Glomerular visceral epithelial cell (primary cell): ENCODE data around the gene MTARC1.

Experiments used
- DNase-seq: peaks from one replicate; pipeline ENCODE4 v3.0.0-alpha.2; 2016; ENCODE audit errors: extremely low spot score

MTARC1 gene

GRCh38 chr1:220786337-220787068 is at the start of gene MTARC1:
TSS of gene MTARC1 (plus strand) at chr1:220786913. CDS start at chr1:220786945, 32 bp downstream.
- peak; percentile 30 for DNase-seq

GRCh38 chr1:220741349-220741748 is 45.4 kb upstream of the MTARC1 start:
- DNase-seq: no peak

DNA sequence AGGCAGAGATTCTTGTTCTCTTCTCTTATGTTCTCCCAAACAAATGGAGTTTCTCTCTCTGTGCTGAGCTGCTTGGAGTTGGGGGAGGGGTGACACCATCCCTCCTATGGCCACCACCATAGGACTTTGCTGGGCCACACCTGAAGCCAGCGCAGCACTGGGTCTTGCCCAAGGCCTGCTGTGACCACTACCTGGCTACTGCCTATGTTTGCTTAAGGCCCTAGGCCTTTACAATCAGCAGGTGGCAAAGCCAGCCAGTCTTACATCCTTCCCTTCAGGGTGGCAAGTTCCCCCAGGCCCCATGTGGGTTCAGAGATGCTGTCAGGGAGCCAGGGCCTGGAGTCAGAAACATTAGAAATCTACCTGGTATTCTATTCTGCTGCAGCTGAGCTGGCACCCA is 44.9 kb upstream of the MTARC1 start:
- DNase-seq: no peak

GRCh38 chr1:220742520-220742919 is 44.2 kb upstream of the MTARC1 start:
- no peak for DNase-seq

DNA sequence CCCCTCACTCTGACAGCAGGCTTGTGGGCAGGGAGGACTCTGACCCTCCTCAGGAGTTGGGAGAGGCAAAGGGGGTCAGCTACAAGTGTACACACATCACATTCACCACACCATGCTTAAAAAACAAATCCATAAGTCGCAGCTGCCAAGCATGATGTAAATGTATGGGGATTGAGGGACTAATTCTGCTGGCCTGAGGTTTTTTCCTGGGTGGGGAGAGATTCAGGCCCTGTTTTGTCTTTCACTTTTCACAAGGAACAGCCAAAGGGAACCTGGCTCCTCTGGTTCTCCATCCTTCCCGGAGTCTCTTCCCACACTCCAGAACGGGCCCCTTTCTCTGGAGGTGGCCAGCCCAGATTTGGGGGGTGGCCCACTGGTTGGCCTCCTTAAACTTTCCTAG is 39.9 kb upstream of the MTARC1 start:
- no peak for DNase-seq

DNA sequence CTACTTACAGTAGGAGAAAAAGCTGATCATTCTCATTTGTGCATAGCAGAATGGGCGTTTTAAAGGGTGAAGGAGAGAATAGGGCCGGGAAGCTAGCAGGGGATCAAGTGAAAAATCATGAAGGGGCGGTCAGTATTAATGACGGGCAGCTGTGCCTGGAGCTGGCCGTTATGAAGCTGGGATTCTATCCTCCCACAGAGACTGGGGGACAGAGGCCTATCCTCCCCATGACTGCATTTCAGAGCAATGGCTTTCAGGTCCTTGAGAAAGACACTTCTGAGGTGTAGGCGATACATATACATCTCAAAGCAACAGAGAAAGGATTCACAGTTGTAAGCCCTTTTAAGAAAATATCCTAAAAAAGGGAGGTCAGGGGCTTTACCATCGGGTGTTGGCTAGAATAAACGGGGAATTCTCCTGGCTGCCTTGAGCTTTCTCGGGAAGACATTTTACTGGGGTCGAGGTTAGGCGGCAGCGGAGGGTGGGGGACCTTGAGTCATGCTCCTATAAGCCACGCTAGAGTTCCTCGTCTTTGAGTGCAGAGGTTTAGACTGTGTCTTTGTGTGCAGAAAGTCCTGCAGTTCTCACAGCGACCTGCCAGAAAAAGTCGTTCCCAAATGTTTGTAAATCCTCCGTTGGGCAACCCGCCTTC is 39.1 kb upstream of the MTARC1 start:
- no peak for DNase-seq

DNA sequence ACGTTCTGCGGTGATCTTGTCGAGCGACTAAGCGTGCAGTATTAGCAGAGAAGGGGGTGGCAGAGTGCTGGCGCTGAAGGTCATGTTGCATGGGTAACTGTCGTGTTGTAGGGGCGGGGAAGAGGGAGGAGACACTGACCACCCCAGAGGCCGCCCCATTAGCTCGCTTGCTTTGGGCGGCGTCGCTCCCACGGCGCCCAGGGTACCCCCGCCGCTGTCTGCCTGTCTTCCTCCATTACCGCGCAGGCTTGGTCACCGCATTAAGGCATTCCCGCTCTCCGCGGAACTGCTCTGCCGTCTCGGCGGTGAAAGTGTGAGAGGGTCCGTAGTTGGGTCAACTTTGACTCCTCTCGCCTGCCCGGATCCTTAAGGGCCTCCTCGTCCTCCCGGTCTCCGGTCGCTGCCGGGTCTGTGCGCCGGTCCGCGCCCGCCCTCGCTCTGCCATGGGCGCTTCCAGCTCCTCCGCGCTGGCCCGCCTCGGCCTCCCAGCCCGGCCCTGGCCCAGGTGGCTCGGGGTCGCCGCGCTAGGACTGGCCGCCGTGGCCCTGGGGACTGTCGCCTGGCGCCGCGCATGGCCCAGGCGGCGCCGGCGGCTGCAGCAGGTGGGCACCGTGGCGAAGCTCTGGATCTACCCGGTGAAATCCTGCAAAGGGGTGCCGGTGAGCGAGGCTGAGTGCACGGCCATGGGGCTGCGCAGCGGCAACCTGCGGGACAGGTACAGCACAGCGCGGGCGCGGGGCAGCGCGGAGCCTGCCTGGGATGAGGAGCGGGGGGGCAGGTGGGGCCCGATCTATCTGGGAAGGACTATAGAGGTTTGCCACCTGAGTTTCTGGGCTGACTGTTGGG is 38.4 kb upstream of the MTARC1 start, which contains the start of gene MTARC2:
Gene MTARC2 (plus strand): TSS at position 234 of the 846 bp plus-strand sequence. CDS start 210 bp downstream, at position 444.
- peak; percentile 85 for DNase-seq

DNA sequence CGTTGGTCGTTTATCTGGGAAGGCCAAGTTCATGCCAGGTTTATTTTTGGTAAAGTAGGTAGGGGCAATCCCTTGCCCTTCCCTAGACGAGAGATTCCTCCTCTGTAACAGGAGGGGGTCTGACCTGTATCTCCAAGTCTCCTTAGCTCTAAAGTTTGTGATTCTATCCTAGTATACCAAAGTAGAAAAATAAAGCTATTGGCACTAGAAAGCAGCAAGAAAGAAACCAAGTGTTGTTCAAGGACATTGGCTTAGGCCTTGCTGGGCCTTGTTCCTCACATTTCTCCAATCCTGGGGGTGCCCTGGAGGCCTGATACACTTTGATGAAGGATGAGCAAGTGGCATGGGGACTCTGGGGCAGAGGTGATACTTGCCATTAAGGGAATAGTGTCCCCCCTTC is 37.8 kb upstream of the MTARC1 start:
- DNase-seq: no peak

DNA sequence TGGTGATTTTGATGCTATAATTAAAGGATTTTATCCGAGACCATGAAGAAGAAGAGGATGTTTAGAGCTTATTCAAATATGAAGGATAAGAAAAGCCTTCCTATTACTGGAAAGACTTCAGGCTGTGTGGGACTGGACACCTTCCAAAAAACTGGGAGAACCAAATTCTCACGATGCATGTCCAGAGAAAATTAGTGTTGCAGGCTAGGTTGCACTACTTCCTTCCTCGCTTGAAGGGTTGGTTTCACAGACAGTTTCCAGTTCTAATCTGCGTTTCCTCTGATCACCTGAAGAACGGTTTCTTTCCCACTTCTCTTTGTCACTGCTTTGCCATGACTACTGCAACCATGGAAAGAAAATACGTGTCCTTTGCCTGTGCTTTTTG is 36.6 kb upstream of the MTARC1 start:
- no peak for DNase-seq

- DNase-seq: no peak
Observed at GRCh38 chr1:220751111-220751510, 35.6 kb upstream of the MTARC1 start.

DNA sequence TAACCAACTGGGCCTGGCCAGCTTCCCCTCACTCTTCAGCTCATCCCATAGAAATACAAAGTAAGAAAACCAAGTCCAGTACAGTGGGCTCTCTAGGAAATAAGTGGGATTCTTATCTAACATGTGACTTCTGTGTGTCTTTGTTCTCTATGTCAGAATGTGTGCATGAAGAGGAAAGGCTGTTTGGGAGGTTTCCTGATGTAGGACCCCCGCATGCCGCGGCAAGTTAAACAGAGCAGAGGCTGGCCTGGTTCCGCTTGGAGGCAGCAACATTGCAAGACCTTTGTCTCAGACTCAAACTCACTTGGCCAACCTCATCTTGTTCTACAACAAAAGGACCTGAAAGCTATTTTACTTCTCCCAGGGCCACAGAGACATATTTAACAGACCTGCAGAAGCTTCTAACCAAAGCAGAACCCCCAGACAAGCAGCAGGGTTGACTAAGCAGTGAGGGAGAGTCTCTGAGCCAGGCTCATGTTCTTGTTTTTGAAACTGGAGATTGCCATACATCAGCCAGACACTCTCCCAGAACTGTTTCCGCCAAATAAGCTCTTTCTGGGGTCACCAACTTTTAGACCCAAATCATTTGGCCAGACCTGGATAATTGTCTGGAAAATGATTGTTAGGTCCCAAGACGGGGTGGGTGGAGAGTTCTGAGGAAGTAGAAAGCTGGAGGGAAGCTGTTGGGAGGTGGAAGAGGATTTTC is 32.3 kb upstream of the MTARC1 start:
- DNase-seq: no peak

DNA sequence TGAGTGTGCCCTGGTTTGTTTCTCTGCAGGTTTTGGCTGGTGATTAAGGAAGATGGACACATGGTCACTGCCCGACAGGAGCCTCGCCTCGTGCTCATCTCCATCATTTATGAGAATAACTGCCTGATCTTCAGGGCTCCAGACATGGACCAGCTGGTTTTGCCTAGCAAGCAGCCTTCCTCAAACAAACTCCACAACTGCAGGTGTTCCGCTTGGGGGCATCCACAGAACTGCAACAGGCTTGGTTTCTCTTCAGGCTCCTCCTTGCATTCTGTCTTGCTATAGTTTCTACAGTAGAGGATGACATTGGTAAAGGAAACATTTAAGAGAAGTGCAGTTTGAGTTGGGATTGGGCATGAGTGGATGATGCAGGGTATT is 31.8 kb upstream of the MTARC1 start:
- no peak for DNase-seq

GRCh38 chr1:220755309-220755708 is 31.4 kb upstream of the MTARC1 start:
- no peak for DNase-seq

DNA sequence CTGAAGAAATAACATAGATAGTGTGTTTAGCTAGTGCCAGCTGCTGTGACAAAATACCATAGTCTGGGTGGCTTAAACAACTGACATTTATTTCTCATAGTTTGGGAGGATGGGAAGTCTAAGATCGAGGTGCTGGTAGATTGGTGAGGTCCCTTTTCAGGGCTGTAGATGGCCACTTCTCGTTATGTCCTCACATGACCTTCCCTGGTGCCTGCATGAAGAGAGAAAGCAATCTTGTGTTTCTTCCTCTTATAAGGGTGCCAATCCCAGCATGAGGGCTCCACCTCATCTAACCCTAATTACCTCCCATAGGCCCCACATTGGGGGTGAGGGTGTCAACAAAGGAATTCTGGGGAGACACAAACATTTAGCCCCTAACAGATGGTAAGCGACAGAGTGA is 29.3 kb upstream of the MTARC1 start:
- DNase-seq: no peak

- DNase-seq: no peak
Observed at GRCh38 chr1:220759147-220759546, 27.6 kb upstream of the MTARC1 start.

DNA sequence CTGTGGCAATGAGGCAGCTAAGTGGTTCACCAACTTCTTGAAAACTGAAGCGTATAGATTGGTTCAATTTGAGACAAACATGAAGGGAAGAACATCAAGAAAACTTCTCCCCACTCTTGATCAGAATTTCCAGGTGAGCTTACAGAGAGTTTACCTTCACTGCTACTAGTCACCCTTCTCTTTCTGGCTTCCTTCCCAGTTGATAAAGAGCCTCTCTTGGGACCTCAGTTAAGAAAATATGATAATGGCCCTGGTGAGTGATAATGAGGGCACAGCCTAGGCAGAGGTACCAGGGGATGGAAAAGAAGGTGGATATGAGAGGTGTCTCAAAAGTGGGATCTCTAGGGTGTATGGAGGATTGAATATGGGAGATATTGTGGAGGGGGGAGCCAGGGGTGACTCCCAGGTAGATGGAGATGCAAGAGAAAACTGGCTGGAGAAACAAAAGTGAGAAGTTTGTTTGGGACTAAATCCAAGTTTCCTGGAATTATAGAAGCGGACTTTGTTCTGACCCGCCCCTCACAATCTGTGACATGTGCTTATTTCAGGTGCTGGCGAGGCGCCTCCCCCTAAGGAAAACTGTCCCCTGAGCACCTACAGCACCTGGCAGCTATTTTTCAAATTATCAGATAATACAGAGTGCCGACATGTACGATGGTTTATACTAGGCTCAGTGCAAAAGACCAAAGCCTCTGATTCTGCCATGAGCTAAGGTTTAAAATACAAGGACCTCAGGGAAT is 24.9 kb upstream of the MTARC1 start:
- DNase-seq: no peak

GRCh38 chr1:220764757-220765156 is 22.0 kb upstream of the MTARC1 start:
- no peak for DNase-seq

DNA sequence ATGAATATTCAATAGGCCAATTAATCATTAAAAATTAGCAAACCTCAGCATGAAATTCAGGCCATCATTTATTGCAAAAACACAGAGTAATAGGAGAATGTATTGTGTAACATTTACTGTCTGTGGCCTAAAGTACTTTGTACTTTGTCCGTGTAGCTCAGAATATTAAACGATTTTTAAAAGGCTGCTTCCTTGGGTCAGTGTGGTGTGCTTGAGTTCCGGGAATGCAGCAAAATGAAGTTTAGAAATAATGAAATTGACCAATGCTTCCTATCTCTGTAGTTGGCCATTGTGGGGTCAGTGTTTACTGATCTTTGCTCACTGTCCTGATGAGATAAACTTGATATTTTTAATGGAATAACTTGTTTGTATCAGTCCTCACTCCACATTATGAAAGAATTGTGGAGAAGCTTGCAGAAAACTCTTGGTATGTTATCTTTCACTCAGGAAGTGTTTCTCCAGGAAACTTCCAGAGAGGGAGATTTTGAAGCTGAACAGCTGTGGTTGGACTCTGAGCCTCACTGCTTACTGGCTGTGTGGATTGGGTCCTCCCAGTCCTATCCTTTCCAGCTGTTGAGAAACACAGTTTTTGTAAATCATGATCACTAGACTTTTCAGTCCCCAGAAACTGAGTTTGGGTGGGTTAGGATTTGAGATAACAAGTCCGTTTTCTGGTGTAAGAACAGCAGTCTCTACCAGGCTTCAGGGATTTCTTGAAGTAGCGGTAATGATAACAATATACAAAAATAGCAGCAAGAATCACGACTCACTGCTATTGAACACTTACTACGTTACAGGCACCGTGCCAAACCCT is 19.2 kb upstream of the MTARC1 start:
- DNase-seq: no peak

GRCh38 chr1:220768126-220768601 is 18.5 kb upstream of the MTARC1 start:
- no peak for DNase-seq

DNA sequence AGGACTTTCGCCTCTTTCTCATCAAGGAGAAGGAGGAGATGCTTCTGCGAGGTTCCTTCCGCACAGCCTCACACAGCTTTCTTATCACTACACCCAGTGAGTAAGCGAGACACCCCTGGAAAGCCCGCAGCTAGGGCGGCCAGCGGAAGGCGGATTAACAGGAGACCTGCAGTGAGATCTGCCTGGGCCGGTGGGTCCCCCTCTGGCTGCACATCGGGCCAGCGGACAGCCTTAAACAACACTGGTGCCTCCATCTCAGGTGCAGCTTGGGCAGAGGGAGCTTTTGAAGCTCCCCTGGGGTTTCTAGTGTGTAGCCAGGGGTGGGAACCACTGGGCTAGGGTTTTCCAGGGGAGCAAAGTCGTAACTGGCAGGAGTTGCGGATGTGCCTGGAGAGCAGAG is 17.5 kb upstream of the MTARC1 start:
- no peak for DNase-seq
